H1 (cell line): ENCODE data around the gene FANCE. TPM values are rescaled to one million over a fixed set of nuclear protein-coding genes. Genes with fewer than 3 reads are reported as not detected.

Experiments used
- SP4 ChIP-seq: IDR thresholded peaks from 2 replicates; pipeline ENCODE4 v1.6.1; 2012; ENCODE audit warnings: low read length, inconsistent platforms
- YY1 ChIP-seq: IDR thresholded peaks from 2 replicates; pipeline ENCODE4 v1.6.1; 2011; ENCODE audit warnings: low read depth, mild to moderate bottlenecking, low read length
- polyA plus RNA-seq, 7 experiments: library from polyadenylated mRNA; depleted of rRNA in 3 of 7; stranded (reverse) in 5 of 7; unstranded in 2 of 7; fragments of >200 nt in 5 of 7; fragments of 200-250 nt in 2 of 7; gene quantifications; 1 replicate in 5 of 7; 2 replicates in 1 of 7; 4 replicates in 1 of 7; pipeline versions ENCODE4 v1.2.1 to v1.2.3, GENCODE V29; 2011 to 2013; ENCODE audit warnings: missing spikeins in 2 of 7, mixed read lengths in 2 of 7
- total RNA-seq: library from RNA; stranded (reverse); fragmentation: NEBNext Ultra II Directional; extraction: Animal tissue kit (Norgen Biotek cat#: 25700); gene quantifications from 2 replicates; pipeline ENCODE4 v1.2.1, GENCODE V29; 2021

Gene FANCE
- total and polyA plus RNA-seq, 2 of the 8 experiments (the other 6 are each of a cell fraction or from before 2014, with no cell fraction given): 16.1 to 17.0 TPM

DNA sequence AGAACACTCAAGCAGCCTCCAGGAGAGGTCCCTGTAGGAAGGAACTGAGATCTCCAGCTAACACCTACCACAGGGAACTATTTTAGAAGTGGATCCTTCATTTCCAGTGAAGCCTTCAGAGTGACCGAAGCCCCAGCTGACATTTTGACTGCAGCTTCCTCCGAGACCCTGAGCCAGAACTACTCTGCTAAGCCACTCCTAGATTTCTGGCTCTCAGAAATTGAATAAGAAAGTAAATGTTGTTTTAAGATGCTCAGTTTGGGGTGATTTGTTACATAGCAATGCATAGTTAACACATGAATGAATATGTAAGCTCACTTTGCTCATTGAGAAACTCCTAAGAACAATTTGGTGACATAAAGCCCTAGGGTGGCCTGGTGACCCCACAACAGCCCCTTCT is 55.1 kb downstream of the FANCE start (continued):
- TF ChIP-seq SP4 (no peak), YY1 (no peak)
- TF ChIP-seq, all 59 proteins: peak for 0
